ENCODE data around the gene EIF5A. TPM values are rescaled to one million over a fixed set of nuclear protein-coding genes. Genes with fewer than 3 reads are reported as not detected.

The EIF5A gene
- total RNA-seq: 305 TPM
- 324 TPM for polyA plus RNA-seq
- long read RNA-seq, donor 1, transcript EIF5A-202 (6 exons, 1,511 nt): major isoform, 27 of 31 reads
- long read RNA-seq, donor 1, partial matches to known transcripts: 0 of 31 reads
- long read RNA-seq, donor 1, other reads (novel, unspliced or antisense): 0 of 31 reads
- long read RNA-seq, donor 2: 0 reads
- long read RNA-seq, donor 3, transcript EIF5A-205 (6 exons, 1,271 nt): minor isoform, 17 of 573 reads
- long read RNA-seq, donor 3, transcript EIF5A-202 (6 exons, 1,511 nt): major isoform, 226 of 573 reads
- long read RNA-seq, donor 3, transcript EIF5A-210 (2 exons, 609 nt): minor isoform, 12 of 573 reads
- long read RNA-seq, donor 3, transcript EIF5A-201 (6 exons, 1,256 nt): minor isoform, 6 of 573 reads
- long read RNA-seq, donor 3, partial matches to known transcripts: 311 of 573 reads
- long read RNA-seq, donor 3, other reads (novel, unspliced or antisense): 0 of 573 reads
- long read RNA-seq, donor 4, transcript EIF5A-202 (6 exons, 1,511 nt): major isoform, 108 of 130 reads
- long read RNA-seq, donor 4, transcript EIF5A-205 (6 exons, 1,271 nt): minor isoform, 7 of 130 reads
- long read RNA-seq, donor 4, partial matches to known transcripts: 7 of 130 reads
- long read RNA-seq, donor 4, other reads (novel, unspliced or antisense): 0 of 130 reads
- long read RNA-seq, donor 5, transcript EIF5A-205 (6 exons, 1,271 nt): minor isoform, 18 of 253 reads
- long read RNA-seq, donor 5, transcript EIF5A-202 (6 exons, 1,511 nt): major isoform, 192 of 253 reads
- long read RNA-seq, donor 5, transcript EIF5A-210 (2 exons, 609 nt): minor isoform, 10 of 253 reads
- long read RNA-seq, donor 5, partial matches to known transcripts: 19 of 253 reads
- long read RNA-seq, donor 5, other reads (novel, unspliced or antisense): 10 of 253 reads
- long read RNA-seq, donor 6, transcript EIF5A-202 (6 exons, 1,511 nt): major isoform, 221 of 240 reads
- long read RNA-seq, donor 6, transcript EIF5A-210 (2 exons, 609 nt): minor isoform, 5 of 240 reads
- long read RNA-seq, donor 6, transcript EIF5A-205 (6 exons, 1,271 nt): minor isoform, 10 of 240 reads
- long read RNA-seq, donor 6, partial matches to known transcripts: 0 of 240 reads
- long read RNA-seq, donor 6, other reads (novel, unspliced or antisense): 0 of 240 reads
- long read RNA-seq, donor 7, transcript EIF5A-205 (6 exons, 1,271 nt): minor isoform, 8 of 149 reads
- long read RNA-seq, donor 7, transcript EIF5A-202 (6 exons, 1,511 nt): major isoform, 102 of 149 reads
- long read RNA-seq, donor 7, transcript EIF5A-210 (2 exons, 609 nt): minor isoform, 8 of 149 reads
- long read RNA-seq, donor 7, partial matches to known transcripts: 28 of 149 reads
- long read RNA-seq, donor 7, other reads (novel, unspliced or antisense): 0 of 149 reads
- long read RNA-seq, donor 8, transcript EIF5A-205 (6 exons, 1,271 nt): minor isoform, 6 of 113 reads
- long read RNA-seq, donor 8, transcript EIF5A-202 (6 exons, 1,511 nt): major isoform, 96 of 113 reads
- long read RNA-seq, donor 8, partial matches to known transcripts: 7 of 113 reads
- long read RNA-seq, donor 8, other reads (novel, unspliced or antisense): 0 of 113 reads
- long read RNA-seq, donor 9, transcript EIF5A-210 (2 exons, 609 nt): minor isoform, 7 of 200 reads
- long read RNA-seq, donor 9, transcript EIF5A-202 (6 exons, 1,511 nt): major isoform, 116 of 200 reads
- long read RNA-seq, donor 9, partial matches to known transcripts: 39 of 200 reads
- long read RNA-seq, donor 9, other reads (novel, unspliced or antisense): 33 of 200 reads
- long read RNA-seq, donor 10, transcript EIF5A-201 (6 exons, 1,256 nt): minor isoform, 5 of 279 reads
- long read RNA-seq, donor 10, transcript EIF5A-205 (6 exons, 1,271 nt): minor isoform, 7 of 279 reads
- long read RNA-seq, donor 10, transcript EIF5A-202 (6 exons, 1,511 nt): major isoform, 129 of 279 reads
- long read RNA-seq, donor 10, partial matches to known transcripts: 133 of 279 reads
- long read RNA-seq, donor 10, other reads (novel, unspliced or antisense): 0 of 279 reads

DNA sequence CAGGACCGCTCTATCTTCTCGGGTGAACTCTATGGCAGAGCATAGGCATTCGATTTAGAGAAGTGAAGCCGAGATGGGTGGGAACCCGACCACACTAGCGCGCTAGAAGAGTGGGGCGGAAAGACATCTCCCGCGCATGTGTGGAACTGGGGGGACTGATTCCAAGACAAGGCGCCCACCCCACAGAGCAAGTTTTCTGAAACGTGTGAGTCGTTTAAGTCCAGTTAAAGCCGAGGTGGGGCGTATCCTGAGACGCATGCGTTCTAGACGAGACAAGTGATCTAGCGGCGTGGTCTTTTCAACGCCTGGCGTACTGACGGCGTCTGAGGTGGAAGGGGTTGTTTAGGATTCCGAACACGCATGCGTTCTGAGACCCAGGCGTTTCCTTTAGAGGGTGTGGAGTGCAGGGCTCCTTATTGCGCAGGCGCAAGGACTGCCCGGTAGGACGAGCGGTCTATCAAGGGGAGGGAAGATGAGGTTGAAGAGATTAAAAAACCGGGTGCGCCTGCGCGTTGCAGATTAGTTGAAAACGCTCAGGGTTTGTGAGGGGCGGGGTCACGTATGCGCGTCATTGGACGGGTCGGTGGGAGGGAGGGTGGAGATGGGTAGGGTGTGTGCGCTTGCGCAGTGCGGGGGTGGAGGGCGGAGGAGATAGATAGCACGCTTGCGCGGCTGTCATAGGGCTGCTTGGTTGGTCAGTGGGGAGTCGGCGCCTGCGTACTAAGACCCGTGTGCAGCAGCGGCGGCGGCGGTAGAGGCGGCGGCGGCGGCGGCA lies at the start of gene EIF5A:
EIF5A (plus strand) TSS at position 718 of the 775 bp plus-strand sequence. CDS start 2,008 bp downstream, outside the sequence.
- DNase-seq (ENCODE audit: low read depth in 6 of 9, low spot score in 9 of 9): peak; percentile 99 to 100 (median 100)
- Histone ChIP-seq H3K9me3 (ENCODE audit: control insufficient read depth in 2 of 2, insufficient read depth in 1 of 2, low read length in 1 of 2) (no peaks in the 10 kb centered on the region), H3K4me1 (ENCODE audit: control insufficient read depth in 2 of 2, insufficient read depth in 2 of 2, low read length in 2 of 2) (peaks cover 17 to 27% of the 10 kb centered on the region in 2 donors), H3K36me3 (ENCODE audit: control insufficient read depth in 2 of 2, insufficient read depth in 2 of 2, low read length in 1 of 2) (peaks cover 20 to 28% of the 10 kb centered on the region in 2 donors), H3K4me3 (ENCODE audit: low read length in 2 of 2) (peak within 1 kb of the TSS; percentile 90 to 98), H3K27me3 (ENCODE audit: control insufficient read depth in 2 of 2, insufficient read depth in 1 of 2, low read length in 1 of 2) (no peaks in the 10 kb centered on the region), H3K27ac (ENCODE audit: low read depth in 1 of 2, low read length in 1 of 2) (peak within 1 kb of the TSS; percentile 98 to 99)
- whole genome bisulfite sequencing: under 1% methylated on average over 64 of the region's 64 CpGs

DNA sequence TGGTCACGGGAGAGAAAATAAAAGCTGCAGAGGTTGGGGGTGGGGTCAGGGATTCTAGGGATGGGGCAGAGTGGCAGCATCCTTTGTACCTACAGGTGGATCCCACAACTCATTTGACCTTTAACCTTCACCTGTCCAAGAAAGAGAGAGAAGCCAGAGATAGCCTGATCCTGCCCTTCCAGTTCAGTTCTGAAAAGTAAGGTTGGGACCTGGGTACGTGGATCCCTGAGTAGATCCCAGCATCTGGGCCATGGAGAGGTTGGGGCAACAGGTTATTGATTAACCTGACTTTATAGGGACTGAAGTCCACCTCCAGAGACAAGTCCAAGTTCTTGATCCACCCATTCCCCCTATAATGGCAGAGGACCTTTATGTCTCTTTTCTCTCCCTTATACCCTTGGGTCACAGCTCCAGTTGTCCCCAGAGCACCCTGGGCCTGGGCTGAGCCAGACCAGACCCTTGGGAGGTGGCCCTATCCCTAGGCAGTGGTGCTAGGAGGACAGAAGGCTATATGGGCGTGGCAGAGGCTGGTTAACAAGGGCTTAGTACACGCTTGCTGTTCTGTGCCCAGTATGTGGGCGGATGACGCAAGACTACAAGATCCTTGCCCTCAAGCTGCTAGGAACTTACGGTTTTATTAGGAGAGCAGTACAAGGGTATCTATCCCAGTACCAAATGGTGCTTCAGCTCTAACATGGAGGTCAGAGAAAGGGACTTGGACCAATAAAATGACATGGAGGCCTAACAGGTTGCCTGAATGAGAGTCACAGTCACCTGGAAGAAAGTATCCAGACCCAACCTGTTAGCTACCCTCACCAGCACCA lies 48.5 kb upstream of the EIF5A start:
- H3K27ac ChIP-seq (ENCODE audit: low read depth in 1 of 2, low read length in 1 of 2): no peak overlapping the region
- H3K4me1 ChIP-seq (ENCODE audit: control insufficient read depth in 2 of 2, insufficient read depth in 2 of 2, low read length in 2 of 2): peaks cover 15 to 31% of the 10 kb centered on the region in 2 donors
- H3K9me3 ChIP-seq (ENCODE audit: control insufficient read depth in 2 of 2, insufficient read depth in 1 of 2, low read length in 1 of 2): peaks cover 0 to 7% of the 10 kb centered on the region in 2 donors
- H3K27me3 ChIP-seq (ENCODE audit: control insufficient read depth in 2 of 2, insufficient read depth in 1 of 2, low read length in 1 of 2): peaks cover 36 to 42% of the 10 kb centered on the region in 2 donors
- 96% methylated on average over 7 of the region's 7 CpGs for WGBS
- no peak overlapping the region for H3K4me3 ChIP-seq (ENCODE audit: low read length in 2 of 2)
- peaks cover 45 to 47% of the 10 kb centered on the region in 2 donors for H3K36me3 ChIP-seq (ENCODE audit: control insufficient read depth in 2 of 2, insufficient read depth in 2 of 2, low read length in 1 of 2)
- DNase-seq (ENCODE audit: low read depth in 6 of 9, low spot score in 9 of 9): no peak

DNA sequence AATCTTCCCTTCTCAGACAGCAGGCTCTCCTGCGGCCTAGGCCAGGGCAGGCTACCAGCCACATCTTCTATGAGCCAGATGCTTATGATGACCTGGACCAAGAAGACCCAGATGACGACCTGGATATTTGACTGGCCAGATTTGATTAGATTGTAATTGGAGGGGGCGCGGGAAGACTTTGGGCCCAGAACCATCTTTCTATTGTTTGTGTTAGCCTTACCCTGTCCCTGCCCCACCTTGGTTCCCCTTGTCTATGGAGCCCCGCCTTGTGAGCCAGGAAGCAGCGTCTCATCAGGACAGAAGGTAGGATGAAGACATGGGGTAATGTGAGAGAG lies 47.9 kb upstream of the EIF5A start:
- H3K27ac ChIP-seq (ENCODE audit: low read depth in 1 of 2, low read length in 1 of 2): no peak overlapping the region
- no peak overlapping the region for H3K4me3 ChIP-seq (ENCODE audit: low read length in 2 of 2)
- DNase-seq (ENCODE audit: low read depth in 6 of 9, low spot score in 9 of 9): no peak
- H3K4me1 ChIP-seq (ENCODE audit: control insufficient read depth in 2 of 2, insufficient read depth in 2 of 2, low read length in 2 of 2): peaks cover 15 to 31% of the 10 kb centered on the region in 2 donors
- H3K36me3 ChIP-seq (ENCODE audit: control insufficient read depth in 2 of 2, insufficient read depth in 2 of 2, low read length in 1 of 2): peaks cover 41 to 43% of the 10 kb centered on the region in 2 donors
- peaks cover 0 to 7% of the 10 kb centered on the region in 2 donors for H3K9me3 ChIP-seq (ENCODE audit: control insufficient read depth in 2 of 2, insufficient read depth in 1 of 2, low read length in 1 of 2)
- H3K27me3 ChIP-seq (ENCODE audit: control insufficient read depth in 2 of 2, insufficient read depth in 1 of 2, low read length in 1 of 2): peaks cover 39 to 48% of the 10 kb centered on the region in 2 donors
- WGBS: 97% methylated on average over 6 of the region's 6 CpGs

DNA sequence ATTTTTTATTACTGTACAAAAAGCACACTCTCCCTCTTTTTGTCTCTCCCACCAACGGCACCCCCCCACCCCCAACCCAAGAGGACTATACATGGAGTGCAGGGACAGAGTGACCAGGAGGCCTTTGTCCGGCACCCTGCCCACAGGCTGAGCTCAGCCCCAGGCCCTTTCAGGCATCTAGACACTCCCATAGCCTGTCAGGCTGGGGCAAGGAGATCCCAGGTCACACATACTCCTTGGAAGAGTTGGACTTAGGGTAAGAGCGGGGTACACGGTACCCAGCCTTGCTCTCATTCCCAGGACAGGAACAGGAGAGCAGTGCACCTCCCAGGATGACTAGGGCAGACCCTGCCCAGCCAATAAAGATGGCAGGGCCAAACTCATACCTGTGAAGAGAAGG lies 47.3 kb upstream of the EIF5A start:
- Histone ChIP-seq H3K27me3 (ENCODE audit: control insufficient read depth in 2 of 2, insufficient read depth in 1 of 2, low read length in 1 of 2) (peaks cover 39 to 51% of the 10 kb centered on the region in 2 donors), H3K27ac (ENCODE audit: low read depth in 1 of 2, low read length in 1 of 2) (no peak overlapping the region), H3K9me3 (ENCODE audit: control insufficient read depth in 2 of 2, insufficient read depth in 1 of 2, low read length in 1 of 2) (peaks cover 0 to 7% of the 10 kb centered on the region in 2 donors), H3K4me1 (ENCODE audit: control insufficient read depth in 2 of 2, insufficient read depth in 2 of 2, low read length in 2 of 2) (peaks cover 15 to 31% of the 10 kb centered on the region in 2 donors), H3K36me3 (ENCODE audit: control insufficient read depth in 2 of 2, insufficient read depth in 2 of 2, low read length in 1 of 2) (peaks cover 36 to 39% of the 10 kb centered on the region in 2 donors), H3K4me3 (ENCODE audit: low read length in 2 of 2) (no peak overlapping the region)
- no peak for DNase-seq (ENCODE audit: low read depth in 6 of 9, low spot score in 9 of 9)
- WGBS: 94% methylated on average over 4 of the region's 4 CpGs

DNA sequence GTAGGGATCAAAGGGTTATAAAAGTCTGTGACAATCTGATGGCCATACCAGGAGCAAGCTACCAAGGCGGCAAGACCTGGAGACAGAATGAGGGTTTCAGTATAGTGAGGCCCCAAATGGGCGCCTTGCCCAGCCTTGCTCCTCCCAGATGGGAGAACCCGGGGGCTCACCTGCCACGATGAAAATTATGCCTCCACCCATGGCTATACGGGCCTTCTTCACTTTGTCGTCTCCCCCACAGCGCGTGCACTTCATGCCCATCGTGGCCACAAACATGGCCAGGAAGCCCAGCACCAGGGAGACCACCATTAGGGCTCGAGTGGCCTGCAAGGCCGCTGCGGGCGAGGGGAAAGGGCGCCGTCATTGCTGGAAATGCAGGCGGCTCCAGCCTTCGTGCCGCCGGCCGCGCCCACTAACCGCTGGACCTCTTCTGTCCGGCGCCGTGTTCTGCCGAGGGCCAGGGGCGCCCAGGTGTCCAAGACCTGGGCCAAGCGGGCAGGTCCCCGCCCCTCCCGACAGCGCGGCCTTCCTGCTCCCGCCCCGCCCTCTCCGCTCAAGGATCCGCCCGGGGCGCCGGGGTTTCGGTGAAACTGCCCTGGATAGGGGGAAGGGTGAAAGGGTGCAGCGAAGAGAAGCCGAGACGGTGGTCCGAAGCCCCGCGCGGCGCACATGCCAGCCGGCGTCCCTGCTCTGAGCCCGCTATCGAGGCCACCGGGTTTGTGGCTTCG lies 46.6 kb upstream of the EIF5A start:
- Histone ChIP-seq H3K27ac (ENCODE audit: low read depth in 1 of 2, low read length in 1 of 2) (peak overlapping the region in 1 of 2 donors; percentile 25), H3K4me3 (ENCODE audit: low read length in 2 of 2) (peak overlapping the region; percentile 8 to 45), H3K36me3 (ENCODE audit: control insufficient read depth in 2 of 2, insufficient read depth in 2 of 2, low read length in 1 of 2) (peaks cover 36% of the 10 kb centered on the region in 2 donors), H3K9me3 (ENCODE audit: control insufficient read depth in 2 of 2, insufficient read depth in 1 of 2, low read length in 1 of 2) (peaks cover 0 to 7% of the 10 kb centered on the region in 2 donors), H3K27me3 (ENCODE audit: control insufficient read depth in 2 of 2, insufficient read depth in 1 of 2, low read length in 1 of 2) (peaks cover 39 to 58% of the 10 kb centered on the region in 2 donors), H3K4me1 (ENCODE audit: control insufficient read depth in 2 of 2, insufficient read depth in 2 of 2, low read length in 2 of 2) (peaks cover 15 to 31% of the 10 kb centered on the region in 2 donors)
- 12% methylated on average over 54 of the region's 54 CpGs for WGBS
- peak in 1 of 9 donors; percentile 28 for DNase-seq (ENCODE audit: low read depth in 6 of 9, low spot score in 9 of 9)

DNA sequence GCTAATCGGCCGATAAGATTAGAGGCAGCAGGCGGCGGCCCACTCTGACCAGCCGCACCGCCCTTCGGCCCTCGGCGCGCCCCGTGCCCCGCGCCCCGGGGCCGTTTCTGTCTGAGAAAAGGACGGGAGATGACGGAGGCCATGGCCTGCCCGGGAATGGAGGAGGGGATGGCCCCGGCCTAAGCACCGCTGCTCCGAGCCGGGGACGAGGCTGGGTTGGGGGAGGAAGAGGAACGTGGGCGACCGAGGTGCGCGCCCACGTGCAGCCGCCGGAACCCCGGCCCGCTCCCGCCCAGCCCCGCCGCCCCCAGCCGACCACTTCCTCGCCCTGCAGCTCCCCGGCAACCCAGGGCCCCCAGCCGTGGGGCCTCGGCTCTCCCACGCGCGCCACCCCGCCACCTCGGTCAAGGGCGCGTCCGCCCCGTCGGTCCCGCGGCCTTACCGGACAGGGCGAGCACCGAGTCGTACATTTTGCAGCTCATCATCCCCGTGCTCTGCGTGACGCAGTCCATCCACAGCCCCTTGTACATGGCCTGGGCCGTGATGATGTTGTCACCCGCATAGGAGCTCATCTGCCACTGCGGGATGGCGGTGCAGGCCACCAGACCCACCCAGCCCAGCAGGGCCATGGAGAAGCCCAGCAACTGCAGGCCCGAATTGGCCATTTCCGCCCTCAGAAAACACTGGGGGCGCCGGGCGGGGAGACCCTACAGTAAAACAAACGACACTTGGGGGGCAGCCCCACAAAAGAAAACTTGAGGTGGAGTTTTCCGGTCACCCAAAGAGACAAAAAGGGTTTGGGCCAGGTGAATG lies 45.8 kb upstream of the EIF5A start:
- peaks cover 15 to 31% of the 10 kb centered on the region in 2 donors for H3K4me1 ChIP-seq (ENCODE audit: control insufficient read depth in 2 of 2, insufficient read depth in 2 of 2, low read length in 2 of 2)
- peaks cover 28 to 30% of the 10 kb centered on the region in 2 donors for H3K36me3 ChIP-seq (ENCODE audit: control insufficient read depth in 2 of 2, insufficient read depth in 2 of 2, low read length in 1 of 2)
- peak in 1 of 9 donors; percentile 30 for DNase-seq (ENCODE audit: low read depth in 6 of 9, low spot score in 9 of 9)
- H3K4me3 ChIP-seq (ENCODE audit: low read length in 2 of 2): peak overlapping the region; percentile 8 to 45
- peaks cover 39 to 64% of the 10 kb centered on the region in 2 donors for H3K27me3 ChIP-seq (ENCODE audit: control insufficient read depth in 2 of 2, insufficient read depth in 1 of 2, low read length in 1 of 2)
- peaks cover 0 to 7% of the 10 kb centered on the region in 2 donors for H3K9me3 ChIP-seq (ENCODE audit: control insufficient read depth in 2 of 2, insufficient read depth in 1 of 2, low read length in 1 of 2)
- H3K27ac ChIP-seq (ENCODE audit: low read depth in 1 of 2, low read length in 1 of 2): peak overlapping the region in 1 of 2 donors; percentile 25
- WGBS: 9% methylated on average over 71 of the region's 71 CpGs
